ENCODE measurements around the gene TGFBR2.

Gene TGFBR2

DNA sequence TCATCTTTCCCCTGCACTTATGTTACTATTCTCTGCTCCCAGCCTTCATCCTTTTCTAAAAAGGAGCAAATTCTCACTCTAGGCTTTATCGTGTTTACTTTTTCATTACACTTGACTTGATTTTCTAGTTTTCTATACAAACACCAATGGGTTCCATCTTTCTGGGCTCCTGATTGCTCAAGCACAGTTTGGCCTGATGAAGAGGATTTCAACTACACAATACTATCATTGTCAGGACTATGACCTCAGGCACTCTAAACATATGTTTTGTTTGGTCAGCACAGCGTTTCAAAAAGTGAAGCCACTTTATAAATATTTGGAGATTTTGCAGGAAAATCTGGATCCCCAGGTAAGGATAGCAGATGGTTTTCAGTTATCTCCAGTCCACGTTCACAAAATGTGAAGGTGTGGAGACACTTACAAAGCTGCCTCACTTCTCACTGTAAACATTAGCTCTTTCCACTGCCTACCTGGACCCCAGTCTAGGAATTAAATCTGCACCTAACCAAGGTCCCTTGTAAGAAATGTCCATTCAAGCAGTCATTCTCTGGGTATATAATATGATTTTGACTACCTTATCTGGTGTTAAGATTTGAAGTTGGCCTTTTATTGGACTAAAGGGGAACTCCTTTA, 86.2 kb downstream of the TGFBR2 start:
- DNase-seq (ENCODE audit: low read depth), result no peak

DNA sequence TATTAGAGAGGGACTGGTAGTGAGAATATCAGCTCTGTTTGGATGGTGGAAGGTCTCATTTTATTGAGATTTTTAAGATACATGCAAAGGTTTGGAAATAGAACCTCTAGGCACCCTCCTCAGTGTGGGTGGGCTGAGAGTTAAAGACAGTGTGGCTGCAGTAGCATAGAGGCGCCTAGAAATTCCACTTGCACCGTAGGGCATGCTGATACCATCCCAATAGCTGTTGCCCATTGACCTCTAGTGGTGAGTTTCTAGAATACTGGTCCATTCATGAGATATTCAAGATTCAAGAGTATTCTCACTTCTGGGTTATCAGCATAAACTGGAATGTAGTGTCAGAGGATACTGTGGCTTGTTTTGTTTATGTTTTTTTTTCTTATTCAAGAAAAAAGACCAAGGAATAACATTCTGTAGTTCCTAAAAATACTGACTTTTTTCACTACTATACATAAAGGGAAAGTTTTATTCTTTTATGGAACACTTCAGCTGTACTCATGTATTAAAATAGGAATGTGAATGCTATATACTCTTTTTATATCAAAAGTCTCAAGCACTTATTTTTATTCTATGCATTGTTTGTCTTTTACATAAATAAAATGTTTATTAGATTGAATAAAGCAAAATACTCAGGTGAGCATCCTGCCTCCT, 87.2 kb downstream of the TGFBR2 start:
- peak; percentile 77 for DNase-seq (ENCODE audit: low read depth)

DNA sequence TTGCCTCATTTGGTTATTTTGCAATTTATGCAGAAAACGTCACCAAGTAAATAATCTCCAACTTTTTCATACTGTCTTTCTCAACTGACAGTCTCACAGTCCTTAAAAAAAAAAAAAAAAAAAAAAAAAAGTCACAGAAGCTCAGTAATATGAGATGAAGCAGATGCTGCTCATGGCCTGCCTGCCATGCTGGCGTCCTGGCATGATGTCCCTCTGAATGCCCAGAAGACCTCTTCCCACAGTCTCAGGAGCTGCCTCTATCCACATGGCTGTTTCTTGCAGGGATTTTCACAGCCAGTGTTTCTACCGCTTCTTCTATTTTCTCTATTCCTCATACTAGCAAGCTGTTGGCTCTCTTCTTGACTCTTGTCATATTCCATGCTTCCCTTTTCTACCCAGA, 87.7 kb downstream of the TGFBR2 start:
- no peak for DNase-seq (ENCODE audit: low read depth)

GRCh38 chr3:30694668-30695067, 88.3 kb downstream of the TGFBR2 start:
- DNase-seq (ENCODE audit: low read depth), result no peak

DNA sequence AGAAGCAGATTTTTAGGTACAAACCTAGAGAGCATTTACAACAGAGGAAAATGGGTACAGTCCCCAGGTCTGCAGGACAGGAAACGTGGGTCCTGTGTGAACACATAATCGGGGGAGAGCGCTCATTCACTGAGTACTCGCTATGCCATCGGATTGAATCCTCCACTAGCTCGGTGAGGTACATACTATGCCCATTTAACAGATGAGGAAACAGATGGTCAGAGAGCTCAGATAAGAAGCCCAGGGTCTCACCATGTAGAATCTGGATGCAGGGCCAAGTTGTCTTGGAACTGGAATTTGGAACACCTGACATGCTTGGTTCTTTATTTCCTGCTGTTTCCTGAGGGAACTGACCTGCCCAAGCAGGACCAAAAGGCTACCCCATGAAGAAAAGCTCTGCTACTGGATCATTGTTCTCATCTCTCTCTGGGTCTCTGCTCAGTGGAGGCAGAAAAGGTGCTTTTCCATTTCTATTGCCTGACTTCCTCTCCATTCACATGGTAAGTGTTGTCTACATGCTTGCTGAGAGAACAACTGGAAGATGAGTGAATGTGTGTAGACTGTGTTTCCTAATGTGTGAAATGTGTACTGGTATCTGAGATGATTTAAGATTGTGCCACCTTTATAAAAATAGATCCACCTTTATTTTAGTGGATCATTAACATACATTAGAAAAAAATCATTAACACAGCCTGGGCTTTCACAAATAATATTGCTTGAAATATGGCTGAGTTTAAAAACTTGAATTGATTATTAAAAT, 89.1 kb downstream of the TGFBR2 start:
- DNase-seq (ENCODE audit: low read depth), result no peak

DNA sequence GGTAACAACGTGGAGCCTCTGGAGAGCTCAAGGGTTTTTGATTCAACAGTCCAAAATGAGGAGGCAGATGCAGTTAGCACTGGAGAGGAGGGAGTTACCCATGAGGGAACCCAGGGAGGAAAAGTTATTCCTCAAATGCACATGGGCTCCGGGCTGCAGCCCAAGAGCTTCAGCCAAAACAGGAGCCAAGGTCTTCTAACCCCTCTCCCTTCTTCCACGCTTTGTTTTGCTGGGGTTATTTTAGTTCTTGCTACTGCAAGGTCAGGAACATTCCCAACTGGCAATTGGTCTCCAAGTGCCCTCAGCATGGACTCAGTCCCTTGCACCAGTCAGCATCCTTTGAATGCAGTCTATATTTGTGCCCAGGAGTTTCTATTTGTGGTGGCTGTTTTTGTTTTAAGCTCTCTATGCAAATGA, 90.0 kb downstream of the TGFBR2 start:
- DNase-seq (ENCODE audit: low read depth), result no peak

GRCh38 chr3:30696896-30697295, 90.5 kb downstream of the TGFBR2 start:
- no peak for DNase-seq (ENCODE audit: low read depth)

- no peak for DNase-seq (ENCODE audit: low read depth)
These were observed 92.1 kb downstream of the TGFBR2 start for GRCh38 chr3:30698549-30698948.

DNA sequence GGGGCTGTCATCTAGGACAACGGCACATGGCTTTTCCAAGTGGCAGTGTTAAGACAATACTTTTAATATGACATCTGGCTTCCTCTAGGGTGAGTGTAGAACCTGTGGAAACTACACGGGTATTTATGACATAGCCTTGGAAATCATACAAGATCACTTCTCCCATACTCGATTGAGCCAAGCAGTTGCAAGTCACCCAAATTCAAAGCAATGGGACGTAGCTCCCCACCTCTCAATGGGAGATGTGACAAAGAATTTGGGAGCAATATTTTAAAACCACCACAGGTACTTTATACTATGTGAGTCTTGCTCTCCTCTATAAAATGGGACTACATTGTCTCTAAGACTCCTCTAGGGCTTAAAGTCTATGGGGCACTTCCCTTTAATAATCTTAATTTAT, 93.5 kb downstream of the TGFBR2 start:
- DNase-seq (ENCODE audit: low read depth), result no peak

DNA sequence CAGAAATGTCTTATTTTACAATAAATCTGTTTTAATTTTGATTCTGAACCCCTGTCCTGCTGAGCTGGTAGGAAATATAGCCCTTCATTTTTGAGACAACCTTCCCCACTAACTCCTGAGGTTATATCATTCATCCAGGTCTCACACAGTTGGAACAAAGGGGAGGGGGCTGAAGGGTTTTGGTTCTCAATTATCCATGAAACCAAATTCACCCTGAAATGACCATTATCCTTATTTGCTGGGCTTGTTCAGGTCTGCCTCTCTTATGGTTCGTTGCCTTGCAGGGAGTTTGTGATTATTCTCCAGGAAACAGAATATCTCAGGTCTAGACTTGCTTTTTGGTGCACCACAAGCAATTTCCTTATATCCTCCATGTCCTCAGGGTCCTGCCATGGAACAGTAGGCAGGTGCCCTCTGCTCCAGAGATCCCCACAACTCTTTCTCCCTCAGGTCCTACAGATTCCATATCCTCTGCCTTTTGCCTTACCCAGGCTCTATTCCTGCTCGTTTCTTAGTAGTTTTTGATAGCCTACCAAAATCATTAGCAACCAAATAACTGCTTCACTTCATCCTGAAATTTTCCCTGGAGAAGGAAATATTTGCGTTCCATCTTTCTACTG, 94.4 kb downstream of the TGFBR2 start:
- DNase-seq (ENCODE audit: low read depth), result no peak

DNA sequence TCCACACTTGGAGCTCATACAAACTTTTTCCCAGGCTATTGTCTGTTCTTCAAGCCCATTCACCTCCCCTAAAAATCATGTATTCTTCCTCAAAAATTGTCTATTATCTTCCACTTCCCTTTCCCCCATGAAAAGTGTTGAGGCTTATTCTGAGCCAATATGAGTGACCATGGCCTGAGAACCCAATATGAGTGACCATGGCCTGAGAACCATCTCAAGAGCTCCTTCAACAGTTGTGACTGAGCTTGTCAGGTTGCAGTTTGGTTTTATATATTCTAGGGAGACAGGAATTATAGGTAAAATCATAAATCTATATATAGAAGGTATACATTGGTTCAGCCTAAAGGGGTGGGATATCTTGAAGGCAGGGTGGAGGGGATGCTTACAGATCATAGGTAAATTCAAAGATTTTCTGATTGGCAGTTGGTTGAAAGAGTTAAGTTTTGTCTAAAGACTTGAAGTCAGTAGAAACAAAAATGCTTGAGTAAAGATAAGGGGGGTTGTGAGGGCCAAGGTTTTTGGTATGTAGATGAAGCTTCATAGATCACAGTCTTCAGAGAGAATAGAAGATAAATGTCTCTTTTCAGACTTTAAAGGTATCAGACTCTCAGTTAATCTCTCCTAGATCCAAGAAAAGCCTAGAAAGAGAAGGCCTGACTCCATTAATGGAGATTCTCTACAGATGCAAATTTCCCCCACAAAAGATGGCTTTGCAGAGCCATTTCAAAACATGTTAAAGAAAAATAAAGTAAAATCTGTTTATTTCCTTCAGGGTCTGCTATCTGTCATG, 95.8 kb downstream of the TGFBR2 start:
- no peak for DNase-seq (ENCODE audit: low read depth)

- DNase-seq (ENCODE audit: low read depth), result no peak
These were observed 96.5 kb downstream of the TGFBR2 start for GRCh38 chr3:30702828-30703397.

DNA sequence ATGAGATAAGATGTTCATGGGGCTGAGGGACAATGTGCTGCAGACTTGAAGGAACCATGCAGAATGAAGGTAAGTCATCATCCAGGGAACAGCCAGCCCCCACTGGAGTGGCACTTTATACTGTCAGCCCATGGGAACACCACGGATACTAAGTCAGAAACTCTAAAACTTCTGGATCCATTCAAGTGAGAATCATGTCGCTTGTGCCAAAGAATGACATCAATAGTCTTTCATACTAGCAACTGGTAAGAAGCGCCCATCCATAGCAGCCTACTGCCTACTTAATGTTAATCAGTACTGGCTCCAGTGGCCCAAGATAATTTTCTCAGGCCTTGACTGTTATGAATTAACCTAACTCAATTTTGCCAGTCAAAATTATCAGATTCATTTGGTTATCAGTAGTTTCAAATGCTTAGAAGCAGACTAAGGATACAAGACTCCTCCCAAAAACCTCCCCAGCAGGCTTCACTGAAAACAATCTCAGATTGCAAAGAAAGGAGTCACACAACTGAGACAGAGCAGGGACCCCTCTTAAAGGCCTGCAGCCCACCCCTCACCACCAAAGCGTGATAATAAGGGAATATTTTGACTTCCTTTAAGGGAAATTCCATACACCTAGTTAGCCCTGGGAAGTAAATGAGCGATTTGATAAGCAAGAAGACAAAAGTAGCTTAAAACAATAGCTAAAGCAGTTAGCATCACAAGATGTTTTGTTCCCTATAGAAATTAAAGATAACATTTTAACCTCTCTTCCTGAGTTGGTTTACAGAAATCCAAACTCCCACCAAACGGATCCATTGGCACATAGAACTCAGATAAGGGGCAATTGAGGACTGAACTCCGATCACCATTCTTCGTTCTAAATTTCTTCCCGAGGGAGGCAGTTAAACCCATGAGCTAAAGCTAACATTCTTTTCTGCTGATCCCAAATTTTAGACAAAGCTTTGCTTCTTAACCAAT, 98.8 kb downstream of the TGFBR2 start:
- DNase-seq (ENCODE audit: low read depth), result no peak

GRCh38 chr3:30707825-30708224, 101.4 kb downstream of the TGFBR2 start:
- DNase-seq (ENCODE audit: low read depth), result no peak

GRCh38 chr3:30708472-30708871, 102.1 kb downstream of the TGFBR2 start:
- no peak for DNase-seq (ENCODE audit: low read depth)

GRCh38 chr3:30710017-30710416, 103.6 kb downstream of the TGFBR2 start:
- no peak for DNase-seq (ENCODE audit: low read depth)

DNA sequence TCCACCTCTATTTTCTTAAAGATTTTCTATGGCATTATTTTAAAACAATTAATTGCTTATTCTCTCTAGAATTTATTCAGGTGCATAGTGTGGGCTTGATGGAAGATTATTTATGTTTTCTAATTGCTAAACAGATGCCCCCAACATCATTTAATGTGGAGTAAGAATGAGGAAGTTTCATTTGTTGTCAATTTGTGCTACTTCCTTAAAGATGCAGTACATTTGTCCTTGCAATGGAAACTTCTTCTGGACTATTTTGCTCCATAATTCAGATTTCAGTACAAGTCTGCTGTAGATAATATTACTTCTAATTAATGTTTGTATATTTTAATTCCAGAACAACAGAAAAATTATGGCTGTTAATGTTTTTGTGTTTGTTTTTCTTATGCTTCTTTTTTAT, 104.8 kb downstream of the TGFBR2 start:
- no peak for DNase-seq (ENCODE audit: low read depth)

DNA sequence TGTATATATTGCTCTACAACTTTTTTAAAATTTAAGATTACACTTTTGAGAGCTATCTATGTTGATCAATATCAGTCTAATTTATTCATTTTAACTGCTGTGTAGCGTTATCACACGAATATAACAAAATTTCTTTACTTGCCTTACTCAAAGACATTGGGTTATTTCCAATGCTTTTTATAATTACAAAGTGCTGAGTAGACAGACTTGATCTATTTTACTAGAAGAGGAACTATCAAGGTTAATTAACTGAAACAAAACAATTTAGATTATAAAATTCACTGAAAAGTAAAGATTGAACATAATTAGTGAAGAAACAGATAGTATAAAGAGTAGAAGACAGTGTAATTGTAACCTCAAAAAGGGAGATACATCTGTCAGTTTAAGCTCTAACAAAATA, 105.5 kb downstream of the TGFBR2 start:
- DNase-seq (ENCODE audit: low read depth), result no peak

GRCh38 chr3:30712991-30713390, 106.6 kb downstream of the TGFBR2 start:
- DNase-seq (ENCODE audit: low read depth), result no peak

GRCh38 chr3:30713885-30714503, 107.6 kb downstream of the TGFBR2 start:
- DNase-seq (ENCODE audit: low read depth), result peak; percentile 29
